ENCODE measurements around the gene AP3D1.

- TF ChIP-seq CTCF (IDR thresholded peaks at IDR 0.05) = no peak
- no peak for TF ChIP-seq POLR2A (IDR thresholded peaks at IDR 0.05)
Observed at GRCh38 chr19:2089727-2090053, 61.7 kb downstream of the AP3D1 start.
